ENCODE results near the gene TSPAN4. TPM values are rescaled to one million over a fixed set of nuclear protein-coding genes. Genes with fewer than 3 reads are reported as not detected.

Gene TSPAN4
- total RNA-seq, 1 donor from 2014 or later, result 2.3 TPM

DNA sequence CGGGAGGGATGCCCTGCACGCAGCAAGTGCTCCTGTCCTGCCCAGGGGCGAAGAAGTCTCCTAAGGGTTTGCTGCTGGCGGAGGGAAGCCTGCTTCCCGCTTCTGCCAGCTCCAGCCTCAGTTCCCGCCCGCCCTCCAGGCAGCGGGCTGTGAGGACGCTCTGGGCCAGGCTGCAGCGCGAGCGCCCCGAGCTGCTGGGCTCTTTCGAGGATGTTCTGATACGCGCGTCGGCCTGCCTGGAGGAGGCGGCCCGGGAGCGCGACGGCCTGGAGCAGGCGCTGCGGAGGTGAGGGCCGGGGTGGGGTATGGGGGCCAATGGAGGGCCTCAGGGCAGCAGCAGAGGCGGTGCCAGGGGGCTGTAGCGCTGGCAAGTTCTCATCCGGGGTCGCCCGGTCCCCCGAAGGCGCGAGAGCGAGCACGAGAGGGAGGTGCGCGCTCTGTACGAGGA lies 12.8 kb upstream of the TSPAN4 start:
- peak overlapping the region; percentile 71 for H3K4me3 Mint-ChIP-seq
- peaks cover 6% of the 10 kb centered on the region for H3K27me3 Mint-ChIP-seq
- H3K9me3 Mint-ChIP-seq, result no peaks in the 10 kb centered on the region
- DNase-seq, result no peak
- H3K27ac Mint-ChIP-seq, result no peak overlapping the region
- ChIA-PET CTCF (no interaction called here), POLR2A (interaction anchor here (1.0 to 8.3 kb wide), 4 partner anchors 11 to 22 kb away, joined by 4 to 104 read pairs (median 7); partner anchors contain the start of genes PNPLA2, POLR2L and TSPAN4)
- peak; percentile 10 for ATAC-seq (ENCODE audit: low read depth)
- H3K4me1 Mint-ChIP-seq, result peaks cover 52% of the 10 kb centered on the region
- TF ChIP-seq, protein P1, sequence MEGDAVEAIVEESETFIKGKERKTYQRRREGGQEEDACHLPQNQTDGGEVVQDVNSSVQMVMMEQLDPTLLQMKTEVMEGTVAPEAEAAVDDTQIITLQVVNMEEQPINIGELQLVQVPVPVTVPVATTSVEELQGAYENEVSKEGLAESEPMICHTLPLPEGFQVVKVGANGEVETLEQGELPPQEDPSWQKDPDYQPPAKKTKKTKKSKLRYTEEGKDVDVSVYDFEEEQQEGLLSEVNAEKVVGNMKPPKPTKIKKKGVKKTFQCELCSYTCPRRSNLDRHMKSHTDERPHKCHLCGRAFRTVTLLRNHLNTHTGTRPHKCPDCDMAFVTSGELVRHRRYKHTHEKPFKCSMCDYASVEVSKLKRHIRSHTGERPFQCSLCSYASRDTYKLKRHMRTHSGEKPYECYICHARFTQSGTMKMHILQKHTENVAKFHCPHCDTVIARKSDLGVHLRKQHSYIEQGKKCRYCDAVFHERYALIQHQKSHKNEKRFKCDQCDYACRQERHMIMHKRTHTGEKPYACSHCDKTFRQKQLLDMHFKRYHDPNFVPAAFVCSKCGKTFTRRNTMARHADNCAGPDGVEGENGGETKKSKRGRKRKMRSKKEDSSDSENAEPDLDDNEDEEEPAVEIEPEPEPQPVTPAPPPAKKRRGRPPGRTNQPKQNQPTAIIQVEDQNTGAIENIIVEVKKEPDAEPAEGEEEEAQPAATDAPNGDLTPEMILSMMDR (IDR thresholded peaks at IDR 0.05), result no peak
- intact Hi-C loops (cut with micrococcal nuclease), result loop anchor here (1.0 to 5.0 kb wide), 3 partner anchors 10 to 33 kb away; partner anchors contain the start of genes RPLP2 and SLC25A22
- H3K36me3 Mint-ChIP-seq (ENCODE audit: low read depth), result peaks cover 7% of the 10 kb centered on the region

DNA sequence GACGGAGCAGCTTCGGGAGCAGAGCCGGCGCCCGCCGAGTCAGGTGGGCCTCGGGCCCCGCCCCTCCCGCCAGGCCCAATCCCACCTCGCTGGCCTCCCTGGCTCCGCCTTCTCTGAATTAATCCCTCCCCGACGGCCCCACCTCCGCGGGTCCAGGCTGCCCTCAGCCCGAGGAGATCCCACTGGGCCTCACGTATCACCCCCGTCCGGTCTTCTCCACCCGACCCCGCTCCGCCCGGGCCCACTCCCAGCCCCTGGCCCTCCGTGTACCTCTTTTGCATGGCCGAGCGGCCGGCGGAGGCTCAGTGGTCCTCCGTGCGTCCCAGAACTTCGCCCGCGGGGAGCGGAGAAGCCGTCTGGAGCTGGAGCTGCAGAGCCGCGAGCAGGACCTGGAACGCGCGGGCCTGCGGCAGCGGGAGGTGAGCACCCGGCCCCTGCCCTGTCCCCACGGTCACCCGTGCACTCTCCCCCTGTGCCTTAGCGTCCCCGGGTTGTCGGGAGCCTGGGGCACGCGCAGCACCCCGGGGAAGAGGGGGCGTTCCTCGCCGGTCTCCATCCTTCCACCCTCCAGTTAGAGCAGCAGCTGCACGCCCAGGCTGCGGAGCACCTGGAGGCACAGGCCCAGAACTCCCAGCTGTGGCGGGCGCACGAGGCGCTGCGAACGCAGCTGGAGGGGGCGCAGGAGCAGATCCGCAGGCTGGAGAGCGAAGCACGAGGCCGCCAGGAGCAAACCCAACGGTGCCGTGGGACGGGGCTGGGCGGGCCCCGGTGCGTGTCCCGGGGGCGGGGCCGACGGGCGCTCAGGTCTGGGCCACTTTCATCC lies 12.1 kb upstream of the TSPAN4 start:
- CTCF ChIA-PET, result no interaction called here
- Mint-ChIP-seq H3K27me3 (peaks cover 6% of the 10 kb centered on the region), H3K4me3 (peak overlapping the region; percentile 71), H3K9me3 (no peaks in the 10 kb centered on the region), H3K36me3 (ENCODE audit: low read depth) (peaks cover under 1% of the 10 kb centered on the region), H3K4me1 (peaks cover 52% of the 10 kb centered on the region), H3K27ac (no peak overlapping the region)
- intact Hi-C loops (cut with micrococcal nuclease), result loop anchor here (1.0 to 5.0 kb wide), 3 partner anchors 10 to 33 kb away; partner anchors contain the start of genes RPLP2 and SLC25A22
- ATAC-seq (ENCODE audit: low read depth) (peak; percentile 65), DNase-seq (peak; percentile 71)
- POLR2A ChIA-PET, result interaction anchor here (1.0 to 8.3 kb wide), 7 partner anchors 10 to 22 kb away, joined by 3 to 104 read pairs (median 4); partner anchors contain the start of genes PNPLA2, POLR2L, RPLP2 and TSPAN4
- TF ChIP-seq, protein P1 (IDR thresholded peaks at IDR 0.05), result no peak

DNA sequence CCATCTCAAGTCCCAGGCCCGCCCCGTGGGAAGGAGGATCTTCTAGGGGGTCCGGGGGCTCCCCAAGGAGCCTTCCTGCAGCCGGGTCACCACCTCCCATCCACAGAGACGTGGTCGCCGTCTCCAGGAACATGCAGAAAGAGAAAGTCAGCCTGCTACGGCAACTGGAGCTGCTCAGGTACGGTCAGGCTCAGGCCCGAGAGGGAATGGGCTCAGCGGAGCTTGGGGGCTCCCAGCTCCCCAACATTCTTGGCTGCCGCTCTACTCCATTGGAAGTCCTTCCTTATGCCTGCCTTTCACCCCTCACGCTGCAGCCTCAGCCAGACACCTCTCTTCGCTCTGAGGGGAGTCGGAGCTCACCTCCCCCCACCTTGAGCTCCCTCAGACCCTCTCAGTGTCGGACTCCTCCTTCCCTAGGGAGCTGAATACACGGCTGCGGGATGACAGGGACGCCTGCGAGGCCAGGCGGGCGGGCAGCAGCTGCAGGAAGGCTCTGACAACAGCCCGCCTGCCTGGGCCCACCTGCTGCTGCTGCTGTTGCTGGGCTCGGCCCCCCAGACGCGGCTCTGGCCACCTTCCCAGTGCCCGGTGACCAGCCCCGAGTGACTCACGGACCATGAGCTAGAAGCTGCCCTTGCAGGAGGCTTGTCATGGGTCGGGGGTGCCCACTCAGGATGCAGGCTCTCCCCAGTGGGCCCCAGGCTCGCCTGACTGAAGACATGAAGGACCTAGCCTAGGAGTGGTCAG lies 11.4 kb upstream of the TSPAN4 start:
- no peak overlapping the region for H3K27ac Mint-ChIP-seq
- intact Hi-C loops (cut with micrococcal nuclease), result loop anchor here (5.0 kb wide), 1 partner anchor 34 kb away; the partner anchor contains the start of gene SLC25A22
- ChIA-PET POLR2A (interaction anchor here (0.6 to 8.3 kb wide), 7 partner anchors 10 to 476 kb away, joined by 3 to 104 read pairs (median 5); partner anchors contain the start of genes PNPLA2, POLR2L, RPLP2 and TSPAN4), CTCF (no interaction called here)
- H3K4me3 Mint-ChIP-seq, result peak overlapping the region; percentile 41
- DNase-seq, result no peak
- ATAC-seq (ENCODE audit: low read depth), result no peak
- TF ChIP-seq, protein P1 (IDR thresholded peaks at IDR 0.05), result no peak
- no peaks in the 10 kb centered on the region for H3K9me3 Mint-ChIP-seq
- no peaks in the 10 kb centered on the region for H3K36me3 Mint-ChIP-seq (ENCODE audit: low read depth)
- H3K27me3 Mint-ChIP-seq, result peaks cover 6% of the 10 kb centered on the region
- H3K4me1 Mint-ChIP-seq, result peaks cover 51% of the 10 kb centered on the region

DNA sequence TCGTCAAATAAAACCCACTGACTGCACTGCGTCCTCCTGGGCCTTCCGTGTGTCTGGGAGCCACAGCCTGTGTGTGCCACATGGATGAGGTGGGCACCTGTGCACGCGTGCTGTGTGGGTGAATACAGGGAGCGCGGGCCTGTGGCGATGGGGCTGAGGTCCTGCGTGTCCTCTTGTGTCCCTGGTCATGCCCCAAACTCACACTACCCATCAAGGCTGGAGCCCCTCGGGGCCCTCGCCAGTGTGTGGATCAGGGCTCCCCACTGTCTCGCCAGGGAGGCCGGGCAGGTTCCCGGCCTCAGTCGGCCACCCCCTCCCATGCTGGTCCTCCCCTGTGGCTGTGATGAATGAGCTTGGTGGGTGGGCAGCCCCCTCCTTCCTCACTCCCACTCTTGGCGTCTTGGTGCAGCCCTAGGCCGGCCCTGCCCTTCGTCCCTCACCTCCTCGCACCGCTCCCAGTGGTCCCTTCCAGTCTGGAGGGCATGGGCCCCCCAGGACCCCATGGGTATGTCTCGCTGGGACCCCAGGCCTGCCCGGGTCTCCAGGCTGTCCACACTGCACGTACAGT lies 10.6 kb upstream of the TSPAN4 start:
- peaks cover 6% of the 10 kb centered on the region for H3K27me3 Mint-ChIP-seq
- no peak overlapping the region for H3K27ac Mint-ChIP-seq
- H3K4me1 Mint-ChIP-seq, result peaks cover 47% of the 10 kb centered on the region
- TF ChIP-seq, protein P1 (IDR thresholded peaks at IDR 0.05), result no peak
- intact Hi-C loops (cut with micrococcal nuclease), result loop anchor here (1.0 to 5.0 kb wide), 2 partner anchors 10 to 35 kb away; partner anchors contain the start of genes POLR2L, SLC25A22 and TSPAN4
- ChIA-PET POLR2A (interaction anchor here (1.0 to 8.3 kb wide), 5 partner anchors 11 to 477 kb away, joined by 3 to 104 read pairs (median 5); partner anchors contain the start of genes PNPLA2, POLR2L, RPLP2 and TSPAN4), CTCF (no interaction called here)
- DNase-seq (no peak), ATAC-seq (ENCODE audit: low read depth) (no peak)
- H3K36me3 Mint-ChIP-seq (ENCODE audit: low read depth), result no peaks in the 10 kb centered on the region
- H3K4me3 Mint-ChIP-seq, result peak overlapping the region; percentile 41
- H3K9me3 Mint-ChIP-seq, result no peaks in the 10 kb centered on the region
